K562 (cell line): ENCODE measurements around the gene SELENOI. TPM values are rescaled to one million over a fixed set of nuclear protein-coding genes. Genes with fewer than 3 reads are reported as not detected.

Experiments used
- ARNT ChIP-seq, 2 experiments: fragments of 450-650 bp; IDR thresholded peaks; 2 replicates each; pipeline ENCODE4 v1.6.1; 2016; ENCODE audit warnings: mild to moderate bottlenecking in 1 of 2
- CSDE1 ChIP-seq, 2 experiments: fragments of 450-650 bp; IDR thresholded peaks; 2 replicates each; pipeline ENCODE4 v1.6.1; 2016; ENCODE audit warnings: mild to moderate bottlenecking in 1 of 2
- DMBX1 ChIP-seq: fragments of 250-450 bp; sonication (Bioruptor Pico); IDR thresholded peaks from 2 replicates; pipeline ENCODE4 v1.8.0; 2022; ENCODE audit warnings: inconsistent platforms, mild to moderate bottlenecking, moderate library complexity, borderline replicate concordance
- ETV1 ChIP-seq: fragments of 450-650 bp; conservative IDR thresholded peaks from 2 replicates; pipeline ENCODE4 v1.6.1; 2016; ENCODE audit warnings: missing genetic modification characterization, control low read depth, low read depth, missing compliant biosample characterization
- GTF2A2 ChIP-seq: IDR thresholded peaks from 2 replicates; pipeline ENCODE4 v1.6.1; 2016; ENCODE audit warnings: mild to moderate bottlenecking, missing genetic modification characterization, missing compliant biosample characterization
- HDAC8 ChIP-seq: fragments of 450-650 bp; IDR thresholded peaks from 2 replicates; pipeline ENCODE4 v1.6.1; 2016; ENCODE audit warnings: mild to moderate bottlenecking, missing genetic modification characterization, moderate library complexity, missing compliant biosample characterization
- HSF4 ChIP-seq: fragments of 250-450 bp; sonication (Bioruptor Pico); IDR thresholded peaks from 2 replicates; pipeline ENCODE4 v2.1.2; 2022; ENCODE audit warnings: mild to moderate bottlenecking, moderate library complexity, borderline replicate concordance
- KDM2B ChIP-seq: fragments of 250-450 bp; sonication (Bioruptor Pico); IDR thresholded peaks from 2 replicates; pipeline ENCODE4 v1.8.0; 2021; ENCODE audit warnings: mild to moderate bottlenecking, moderate library complexity
- KHSRP ChIP-seq: fragments of 450-650 bp; IDR thresholded peaks from 2 replicates; pipeline ENCODE4 v1.6.1; 2017
- NBN ChIP-seq: fragments of 450-650 bp; IDR thresholded peaks from 2 replicates; pipeline ENCODE4 v1.6.1; 2016; ENCODE audit warnings: low read depth, mild to moderate bottlenecking
- NFRKB ChIP-seq: fragments of 450-650 bp; IDR thresholded peaks from 2 replicates; pipeline ENCODE4 v1.6.1; 2016; ENCODE audit warnings: low read depth
- PTTG1 ChIP-seq: fragments of 450-650 bp; IDR thresholded peaks from 2 replicates; pipeline ENCODE4 v1.6.1; 2016; ENCODE audit warnings: low read depth, mild to moderate bottlenecking, missing genetic modification characterization, missing compliant biosample characterization
- SMARCA4 ChIP-seq: fragments of 450-650 bp; IDR thresholded peaks from 2 replicates; pipeline ENCODE4 v1.6.1; 2016
- TAF7 ChIP-seq: fragments of 450-650 bp; IDR thresholded peaks from 2 replicates; pipeline ENCODE4 v1.6.1; 2016; ENCODE audit warnings: missing genetic modification characterization, missing compliant biosample characterization
- TEAD2 ChIP-seq: fragments of 450-650 bp; IDR thresholded peaks from 2 replicates; pipeline ENCODE4 v1.6.1; 2016; ENCODE audit warnings: missing genetic modification characterization, control low read depth, missing compliant biosample characterization
- ZBTB17 ChIP-seq: fragments of 450-650 bp; formaldehyde crosslinking; IDR thresholded peaks from 2 replicates; pipeline ENCODE4 v1.4.0; 2020; ENCODE audit warnings: mild to moderate bottlenecking
- ZFP36 ChIP-seq: fragments of 150-350 bp; IDR thresholded peaks from 2 replicates; pipeline ENCODE4 v1.6.1; 2018; ENCODE audit warnings: low read length, low read depth; ENCODE audit not compliant: partially characterized antibody
- ZNF12 ChIP-seq: sonication (generic); formaldehyde crosslinking; IDR thresholded peaks from 2 replicates; pipeline ENCODE4 v1.4.0; 2020; ENCODE audit warnings: mild to moderate bottlenecking, missing genetic modification reagents
- ZNF584 ChIP-seq: fragments of 200-800 bp; sonication (Bioruptor generic); IDR thresholded peaks from 2 replicates; pipeline ENCODE4 v1.6.1; 2016; ENCODE audit warnings: low read depth, mild to moderate bottlenecking, missing genetic modification characterization, missing compliant biosample characterization
- polyA plus RNA-seq, 8 experiments: library from polyadenylated mRNA; depleted of rRNA in 4 of 8; stranded (reverse) in 5 of 8; unstranded in 3 of 8; fragments of >200 nt; fragmentation: Nextera tagmentation in 2 of 8; fragmentation: Illumina TruSeq in 1 of 8; extraction: Ambion mirVana in 2 of 8; extraction: Trizol in 1 of 8; gene quantifications; 2 replicates each; pipeline versions ENCODE4 v1.2.1 to v1.2.3, GENCODE V29; 2011 to 2014; ENCODE audit warnings: inconsistent platforms in 1 of 8, missing spikeins in 1 of 8
- total RNA-seq, 7 experiments: library from RNA; depleted of rRNA in 6 of 7; stranded (reverse); fragments of >200 nt in 6 of 7; fragmentation: Illumina TruSeq in 2 of 7; extraction: Trizol in 2 of 7; gene quantifications; 2 replicates each; pipeline versions ENCODE4 v1.2.1 to v1.2.3, GENCODE V29; 2011 to 2021; ENCODE audit warnings: low replicate concordance in 1 of 7
- TF ChIP-seq, protein P1 (sequence below): fragments of 450-650 bp; conservative IDR thresholded peaks from 2 replicates; pipeline ENCODE4 v1.6.1; 2016; ENCODE audit warnings: missing genetic modification characterization, low read depth, mild to moderate bottlenecking, missing compliant biosample characterization, moderate library complexity
- TF ChIP-seq, protein P2 (sequence below): fragments of 200-800 bp; sonication (Bioruptor generic); IDR thresholded peaks from 2 replicates; pipeline ENCODE4 v1.6.1; 2017; ENCODE audit warnings: missing genetic modification characterization, missing compliant biosample characterization
- TF ChIP-seq, protein P3 (sequence below): sonication (generic); formaldehyde crosslinking; IDR thresholded peaks from 2 replicates; pipeline ENCODE4 v1.8.1; 2023; ENCODE audit warnings: mild to moderate bottlenecking, missing genetic modification reagents, moderate library complexity
- TF ChIP-seq, protein P4 (sequence below): fragments of 450-650 bp; IDR thresholded peaks from 2 replicates; pipeline ENCODE4 v1.6.1; 2014; ENCODE audit warnings: low read depth, mild to moderate bottlenecking, moderate library complexity, borderline replicate concordance

Gene SELENOI
- total and polyA plus RNA-seq, 9 of the 15 experiments (the other 6 are each of a cell fraction or from before 2014, with no cell fraction given), result 9.6 to 46.9 (median 24.4) TPM

DNA sequence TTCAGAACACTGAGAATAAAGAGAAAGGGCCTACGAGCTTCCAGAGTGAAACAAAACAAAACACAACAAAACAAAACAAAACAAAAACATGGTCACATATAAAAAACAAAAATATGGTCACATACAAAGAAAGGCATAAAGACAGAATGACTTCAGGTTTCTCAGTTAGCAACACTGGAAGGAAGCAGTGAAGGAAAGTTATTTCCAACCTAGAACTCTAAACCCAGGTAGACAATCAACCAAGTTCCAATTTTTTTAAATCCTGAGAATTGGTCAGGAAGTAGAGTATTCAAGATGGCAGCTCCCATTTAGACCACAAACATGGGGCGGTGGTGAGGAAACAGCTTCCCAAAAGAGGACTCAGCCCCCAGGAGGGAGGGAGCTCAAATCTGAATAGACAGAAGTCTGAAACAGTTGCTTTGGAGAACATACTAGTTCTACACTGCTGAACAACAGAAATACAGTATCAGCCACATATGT, 64.9 kb downstream of the SELENOI start (continued):
- TF ChIP-seq, protein P1, sequence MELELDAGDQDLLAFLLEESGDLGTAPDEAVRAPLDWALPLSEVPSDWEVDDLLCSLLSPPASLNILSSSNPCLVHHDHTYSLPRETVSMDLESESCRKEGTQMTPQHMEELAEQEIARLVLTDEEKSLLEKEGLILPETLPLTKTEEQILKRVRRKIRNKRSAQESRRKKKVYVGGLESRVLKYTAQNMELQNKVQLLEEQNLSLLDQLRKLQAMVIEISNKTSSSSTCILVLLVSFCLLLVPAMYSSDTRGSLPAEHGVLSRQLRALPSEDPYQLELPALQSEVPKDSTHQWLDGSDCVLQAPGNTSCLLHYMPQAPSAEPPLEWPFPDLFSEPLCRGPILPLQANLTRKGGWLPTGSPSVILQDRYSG (tag), result peak; percentile 84
- TF ChIP-seq ETV1 (peak; percentile 60), PTTG1 (tag) (peak; percentile 65; the same call in 1 of the 2 replicates), ARNT (IDR thresholded peaks at IDR 0.05) (0 out of 4 replicates have a peak, but pooled peaks of 1 of the 2 experiments have one; percentile 23), ZNF584 (CRISPR knock-in tag) (peak; percentile 47; the same call in 1 of the 2 replicates), HSF4 (CRISPR knock-in tag) (no peak), TEAD2 (tag) (0 out of 2 replicates have a peak, but pooled peaks have one; percentile 58), KHSRP (0 out of 2 replicates have a peak, but pooled peaks have one; percentile 16), NBN (peak; percentile 49; the same call in 1 of the 2 replicates), DMBX1 (CRISPR knock-in tag) (peak; percentile 23; the same call in 1 of the 2 replicates), GTF2A2 (tag) (0 out of 2 replicates have a peak, but pooled peaks have one; percentile 18), NFRKB (peak; percentile 88), KDM2B (no peak), ZNF12 (no peak), CSDE1 (IDR thresholded peaks at IDR 0.05) (peak in 1 of 2 experiments; percentile 66; a peak in 1 of 4 replicates), ZBTB17 (CRISPR knock-in tag) (peak; percentile 14; the same call in 1 of the 2 replicates), TAF7 (tag) (no peak), ZFP36 (no peak), HDAC8 (tag) (peak; percentile 74), SMARCA4 (0 out of 2 replicates have a peak, but pooled peaks have one; percentile 26)
- TF ChIP-seq, protein P2, sequence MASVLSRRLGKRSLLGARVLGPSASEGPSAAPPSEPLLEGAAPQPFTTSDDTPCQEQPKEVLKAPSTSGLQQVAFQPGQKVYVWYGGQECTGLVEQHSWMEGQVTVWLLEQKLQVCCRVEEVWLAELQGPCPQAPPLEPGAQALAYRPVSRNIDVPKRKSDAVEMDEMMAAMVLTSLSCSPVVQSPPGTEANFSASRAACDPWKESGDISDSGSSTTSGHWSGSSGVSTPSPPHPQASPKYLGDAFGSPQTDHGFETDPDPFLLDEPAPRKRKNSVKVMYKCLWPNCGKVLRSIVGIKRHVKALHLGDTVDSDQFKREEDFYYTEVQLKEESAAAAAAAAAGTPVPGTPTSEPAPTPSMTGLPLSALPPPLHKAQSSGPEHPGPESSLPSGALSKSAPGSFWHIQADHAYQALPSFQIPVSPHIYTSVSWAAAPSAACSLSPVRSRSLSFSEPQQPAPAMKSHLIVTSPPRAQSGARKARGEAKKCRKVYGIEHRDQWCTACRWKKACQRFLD (CRISPR knock-in tag), result peak; percentile 68; the same call in 1 of the 2 replicates
- TF ChIP-seq, protein P3, sequence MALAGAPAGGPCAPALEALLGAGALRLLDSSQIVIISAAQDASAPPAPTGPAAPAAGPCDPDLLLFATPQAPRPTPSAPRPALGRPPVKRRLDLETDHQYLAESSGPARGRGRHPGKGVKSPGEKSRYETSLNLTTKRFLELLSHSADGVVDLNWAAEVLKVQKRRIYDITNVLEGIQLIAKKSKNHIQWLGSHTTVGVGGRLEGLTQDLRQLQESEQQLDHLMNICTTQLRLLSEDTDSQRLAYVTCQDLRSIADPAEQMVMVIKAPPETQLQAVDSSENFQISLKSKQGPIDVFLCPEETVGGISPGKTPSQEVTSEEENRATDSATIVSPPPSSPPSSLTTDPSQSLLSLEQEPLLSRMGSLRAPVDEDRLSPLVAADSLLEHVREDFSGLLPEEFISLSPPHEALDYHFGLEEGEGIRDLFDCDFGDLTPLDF, result no peak
- TF ChIP-seq, protein P4, sequence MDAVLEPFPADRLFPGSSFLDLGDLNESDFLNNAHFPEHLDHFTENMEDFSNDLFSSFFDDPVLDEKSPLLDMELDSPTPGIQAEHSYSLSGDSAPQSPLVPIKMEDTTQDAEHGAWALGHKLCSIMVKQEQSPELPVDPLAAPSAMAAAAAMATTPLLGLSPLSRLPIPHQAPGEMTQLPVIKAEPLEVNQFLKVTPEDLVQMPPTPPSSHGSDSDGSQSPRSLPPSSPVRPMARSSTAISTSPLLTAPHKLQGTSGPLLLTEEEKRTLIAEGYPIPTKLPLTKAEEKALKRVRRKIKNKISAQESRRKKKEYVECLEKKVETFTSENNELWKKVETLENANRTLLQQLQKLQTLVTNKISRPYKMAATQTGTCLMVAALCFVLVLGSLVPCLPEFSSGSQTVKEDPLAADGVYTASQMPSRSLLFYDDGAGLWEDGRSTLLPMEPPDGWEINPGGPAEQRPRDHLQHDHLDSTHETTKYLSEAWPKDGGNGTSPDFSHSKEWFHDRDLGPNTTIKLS, result 0 out of 2 replicates have a peak, but pooled peaks have one; percentile 19
